Activated naive CD4-positive, alpha-beta T cell treated with anti-CD3 and anti-CD28 coated beads for 36 hours (primary cell): ENCODE measurements around the gene TCF23. TPM values are rescaled to one million over a fixed set of nuclear protein-coding genes. Genes with fewer than 3 reads are reported as not detected.

Source experiments
- CTCF ChIA-PET: fragments of 350-600 bp; sonication (Branson Sonifier 250); formaldehyde crosslinking; loops from one replicate; lab custom pipeline; 2021; ENCODE audit warnings: antibody characterized with exemption; lab: Charles Lee
- DNase-seq: peaks from one replicate; pipeline ENCODE4 v3.0.0-alpha.2; 2020
- H3K27ac Mint-ChIP-seq: one replicate; pipeline ENCODE4 v1.8.0; 2021; ENCODE audit warnings: mild to moderate bottlenecking, mixed read lengths
- H3K27me3 Mint-ChIP-seq: one replicate; pipeline ENCODE4 v1.8.0; 2021; ENCODE audit warnings: low read depth, mixed read lengths
- H3K36me3 Mint-ChIP-seq: one replicate; pipeline ENCODE4 v1.8.0; 2021; ENCODE audit warnings: low read depth, mixed read lengths
- H3K4me1 Mint-ChIP-seq: one replicate; pipeline ENCODE4 v1.8.0; 2021; ENCODE audit warnings: low read depth, mixed read lengths
- H3K4me3 Mint-ChIP-seq: one replicate; pipeline ENCODE4 v1.8.0; 2021; ENCODE audit warnings: mild to moderate bottlenecking, moderate library complexity, mixed read lengths
- H3K9me3 Mint-ChIP-seq: one replicate; pipeline ENCODE4 v1.8.0; 2021; ENCODE audit warnings: mixed read lengths
- intact Hi-C: fragments of 100-400 bp; cut with micrococcal nuclease; formaldehyde crosslinking; loops from one replicate; pipeline ENCODE4 v1.15.1; 2023
- total RNA-seq, 2 experiments: library from RNA; stranded (reverse); gene quantifications; one replicate each; pipeline ENCODE4 v1.2.3, GENCODE V29; 2021

TCF23 gene
- total RNA-seq, 2 experiments from 2014 or later, result not detected

DNA sequence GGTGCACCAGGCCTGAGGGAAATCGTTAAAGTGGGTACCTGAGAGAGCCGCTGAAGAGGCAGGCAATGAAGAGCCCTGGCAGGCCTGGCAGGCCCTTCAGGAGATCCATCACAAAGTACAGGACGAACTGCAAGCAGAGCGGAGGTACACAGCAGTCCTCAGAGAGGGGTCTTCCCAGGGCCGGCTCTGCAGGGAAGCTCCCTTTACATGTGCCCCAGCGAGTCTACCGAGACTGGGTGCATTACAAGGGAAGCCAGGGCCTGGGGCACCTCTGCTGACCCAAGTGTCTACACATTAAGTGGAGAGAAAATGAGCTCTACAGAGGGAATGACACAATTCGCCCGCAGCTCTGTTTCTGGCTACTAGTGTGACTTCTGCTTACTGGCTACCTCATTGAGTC lies 54.9 kb downstream of the TCF23 start:
- peaks cover 32% of the 10 kb centered on the region for H3K36me3 Mint-ChIP-seq
- H3K27ac Mint-ChIP-seq, result no peak overlapping the region
- CTCF ChIA-PET, result interaction anchor here (0.9 to 1.0 kb wide), 2 partner anchors 12 to 75 kb away, joined by 3 to 4 read pairs; no protein-coding TSS in a partner anchor
- no peak overlapping the region for H3K4me3 Mint-ChIP-seq
- no peaks in the 10 kb centered on the region for H3K9me3 Mint-ChIP-seq
- DNase-seq, result no peak
- intact Hi-C loops, result no loop called here
- no peaks in the 10 kb centered on the region for H3K4me1 Mint-ChIP-seq
- H3K27me3 Mint-ChIP-seq, result no peaks in the 10 kb centered on the region

DNA sequence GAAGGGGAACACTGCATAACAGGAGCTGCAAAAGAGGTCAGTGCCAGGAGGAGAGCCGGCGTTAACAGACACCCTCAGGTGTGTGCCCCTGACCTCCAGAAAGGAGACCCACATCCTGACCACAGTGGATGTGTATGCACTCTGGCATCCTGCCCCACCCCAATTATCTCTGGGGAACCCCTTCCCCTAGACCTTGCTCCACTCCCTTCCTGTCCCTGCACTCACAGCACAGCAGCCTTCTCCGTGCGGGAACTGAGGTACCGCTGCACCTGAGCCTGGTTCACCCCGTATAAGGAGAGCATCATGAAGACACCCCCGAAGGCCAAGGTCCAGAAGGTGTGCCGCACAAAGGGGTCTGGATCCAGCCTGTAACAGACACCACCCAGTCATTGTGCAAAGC lies 55.8 kb downstream of the TCF23 start:
- CTCF ChIA-PET, result no interaction called here
- H3K27ac Mint-ChIP-seq, result no peak overlapping the region

DNA sequence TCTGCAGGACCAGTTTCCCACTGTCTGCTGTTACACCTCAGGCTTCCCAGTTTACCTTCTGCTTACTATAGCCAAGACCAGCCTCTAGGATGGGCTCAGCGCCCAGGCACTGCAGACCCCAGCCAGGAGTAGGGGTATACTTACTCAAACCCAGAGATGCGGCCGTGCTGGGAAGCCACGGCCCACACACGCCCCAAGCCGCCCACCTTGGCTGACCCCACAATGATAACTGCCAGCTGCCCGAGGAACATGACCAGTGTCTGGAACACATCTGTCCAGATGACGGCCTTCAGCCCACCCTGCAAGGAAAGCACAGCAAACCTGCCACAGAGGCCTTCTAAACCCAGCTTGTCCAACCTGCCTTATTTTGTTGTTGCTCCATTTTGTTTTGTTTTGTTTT lies 56.4 kb downstream of the TCF23 start:
- intact Hi-C loops, result no loop called here
- CTCF ChIA-PET, result no interaction called here
- peaks cover 10% of the 10 kb centered on the region for H3K4me1 Mint-ChIP-seq
- no peaks in the 10 kb centered on the region for H3K9me3 Mint-ChIP-seq
- peaks cover 28% of the 10 kb centered on the region for H3K36me3 Mint-ChIP-seq
- no peaks in the 10 kb centered on the region for H3K27me3 Mint-ChIP-seq
- no peak overlapping the region for H3K4me3 Mint-ChIP-seq
- no peak overlapping the region for H3K27ac Mint-ChIP-seq
- DNase-seq, result no peak

More for the DNA sequence above, 55.8 kb downstream of the TCF23 start:
- Mint-ChIP-seq H3K4me1 (peaks cover 4% of the 10 kb centered on the region), H3K27me3 (no peaks in the 10 kb centered on the region), H3K9me3 (no peaks in the 10 kb centered on the region), H3K36me3 (peaks cover 28% of the 10 kb centered on the region), H3K4me3 (no peak overlapping the region)
- no peak for DNase-seq
- intact Hi-C loops, result no loop called here

DNA sequence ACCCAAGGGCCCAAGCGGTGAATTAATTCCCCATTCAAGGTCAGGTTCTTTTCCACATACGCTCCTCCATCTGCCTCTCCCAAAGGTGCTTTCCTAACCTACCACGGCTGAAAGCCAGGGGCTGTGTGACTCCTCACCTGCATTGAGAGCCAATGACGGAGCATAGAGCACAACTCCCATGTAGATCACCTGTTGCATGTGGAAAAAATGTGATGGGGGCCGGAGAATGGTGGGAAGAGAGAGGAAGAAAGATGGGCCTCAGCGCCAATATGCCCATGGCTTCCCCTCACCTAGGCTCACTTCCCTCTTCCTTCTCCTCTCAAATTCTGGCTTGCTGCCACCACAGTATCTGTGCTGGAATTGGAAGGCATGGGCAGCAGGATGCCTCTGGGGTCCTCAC lies 57.5 kb downstream of the TCF23 start:
- Mint-ChIP-seq H3K9me3 (no peaks in the 10 kb centered on the region), H3K36me3 (peaks cover 28% of the 10 kb centered on the region), H3K27me3 (no peaks in the 10 kb centered on the region), H3K4me3 (no peak overlapping the region), H3K27ac (no peak overlapping the region), H3K4me1 (peaks cover 12% of the 10 kb centered on the region)
- no peak for DNase-seq
- intact Hi-C loops, result no loop called here
- CTCF ChIA-PET, result no interaction called here

Other genes with a start within 250 kb of the TCF23 start
- gene MAPRE3, start 178.4 kb upstream of the TCF23 start, total RNA-seq, result 1 to 10 TPM; 2.9 to 3.8 TPM
- gene TMEM214, start 116.0 kb upstream of the TCF23 start, total RNA-seq, result 10 to 100 TPM; 38.3 to 41.3 TPM
- gene AGBL5, start 97.3 kb upstream of the TCF23 start, total RNA-seq, result 10 to 100 TPM; 19.1 to 19.7 TPM
- 100 to 1,000 TPM; 257 to 282 TPM for gene OST4, start 77.3 kb upstream of the TCF23 start, total RNA-seq
- under 1 TPM; 0.15 to 0.29 TPM for gene EMILIN1, start 70.4 kb upstream of the TCF23 start, total RNA-seq
- gene KHK, start 62.2 kb upstream of the TCF23 start, total RNA-seq, result 10 to 100 TPM in 1 of 2 experiments, 1 to 10 TPM in 1; 9.5 to 10.2 TPM
- 1 to 10 TPM; 5.8 to 6.6 TPM for gene CGREF1, start 29.9 kb upstream of the TCF23 start, total RNA-seq
- gene ABHD1, start 25.2 kb upstream of the TCF23 start, total RNA-seq, result under 1 TPM; 0.17 to 0.19 TPM
- 10 to 100 TPM; 45.2 to 49.5 TPM for gene PREB, start 14.4 kb upstream of the TCF23 start, total RNA-seq
- not detected for gene PRR30, start 9.6 kb upstream of the TCF23 start, total RNA-seq
- 10 to 100 TPM; 80.5 to 80.8 TPM for gene ATRAID, start 63.0 kb downstream of the TCF23 start, total RNA-seq
- gene SLC5A6, start 63.3 kb downstream of the TCF23 start, total RNA-seq, result 10 to 100 TPM; 22.6 to 24.8 TPM
- 100 to 1,000 TPM; 109 to 112 TPM for gene CAD, start 68.4 kb downstream of the TCF23 start, total RNA-seq
- under 1 TPM; 0.55 to 0.67 TPM for gene SLC30A3, start 114.0 kb downstream of the TCF23 start, total RNA-seq
- gene DNAJC5G, start 126.4 kb downstream of the TCF23 start, total RNA-seq, result not detected
- not detected for gene TRIM54, start 133.4 kb downstream of the TCF23 start, total RNA-seq
- under 1 TPM; 0.45 to 0.89 TPM for gene UCN, start 159.4 kb downstream of the TCF23 start, total RNA-seq
- 10 to 100 TPM; 80.2 to 82.3 TPM for gene MPV17, start 174.1 kb downstream of the TCF23 start, total RNA-seq
- 10 to 100 TPM; 62.9 to 72.3 TPM for gene GTF3C2, start 207.8 kb downstream of the TCF23 start, total RNA-seq
- 10 to 100 TPM; 24.4 to 25.2 TPM for gene EIF2B4, start 221.3 kb downstream of the TCF23 start, total RNA-seq
- 10 to 100 TPM; 68.5 to 75.5 TPM for gene SNX17, start 221.6 kb downstream of the TCF23 start, total RNA-seq
- gene ZNF513, start 231.7 kb downstream of the TCF23 start, total RNA-seq, result 1 to 10 TPM; 4.9 to 5.2 TPM